Hepatic stellate cell (primary cell): ENCODE data around the gene SLX4IP.
A peak's percentile ranks its signal among the peaks of the same experiment; 100 is the strongest.

Experiments used
- DNase-seq: peaks from one replicate; pipeline ENCODE4 v3.0.0; 2011; ENCODE audit warnings: low spot score

Gene SLX4IP

GRCh38 chr20:10466855-10467254 lies 31.8 kb downstream of the SLX4IP start:
- DNase-seq: no peak

DNA sequence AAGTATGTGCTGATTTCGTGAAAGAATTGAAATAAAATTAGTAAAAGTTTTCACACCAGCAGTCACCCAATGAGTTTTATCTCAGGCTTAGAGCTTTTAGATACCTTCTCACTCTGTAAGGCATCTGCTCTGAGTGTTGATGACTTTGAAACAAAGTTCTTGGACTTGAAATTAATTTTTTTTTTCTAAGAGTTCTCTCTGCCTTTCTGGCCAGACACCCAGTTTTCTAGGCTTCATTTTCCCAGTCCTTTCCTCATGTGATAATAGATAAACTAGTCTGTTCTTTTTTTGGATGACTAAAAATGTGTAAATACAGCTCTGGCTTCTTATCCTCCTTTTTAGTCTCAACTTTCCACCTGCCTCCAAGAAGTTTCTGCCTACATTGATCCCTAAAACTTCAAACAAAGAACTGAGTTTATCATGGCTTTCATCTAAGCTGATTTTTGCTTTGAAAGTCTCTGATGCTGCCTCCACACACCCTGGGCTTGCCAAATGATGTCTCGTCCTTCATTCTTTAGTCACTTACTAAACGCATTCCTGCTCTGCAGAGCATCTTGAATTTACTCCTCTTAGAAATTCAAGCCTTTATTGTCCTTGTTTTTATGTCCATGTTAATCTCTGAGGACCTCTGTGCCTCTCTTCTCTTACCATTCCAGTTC lies 32.7 kb downstream of the SLX4IP start:
- no peak for DNase-seq

DNA sequence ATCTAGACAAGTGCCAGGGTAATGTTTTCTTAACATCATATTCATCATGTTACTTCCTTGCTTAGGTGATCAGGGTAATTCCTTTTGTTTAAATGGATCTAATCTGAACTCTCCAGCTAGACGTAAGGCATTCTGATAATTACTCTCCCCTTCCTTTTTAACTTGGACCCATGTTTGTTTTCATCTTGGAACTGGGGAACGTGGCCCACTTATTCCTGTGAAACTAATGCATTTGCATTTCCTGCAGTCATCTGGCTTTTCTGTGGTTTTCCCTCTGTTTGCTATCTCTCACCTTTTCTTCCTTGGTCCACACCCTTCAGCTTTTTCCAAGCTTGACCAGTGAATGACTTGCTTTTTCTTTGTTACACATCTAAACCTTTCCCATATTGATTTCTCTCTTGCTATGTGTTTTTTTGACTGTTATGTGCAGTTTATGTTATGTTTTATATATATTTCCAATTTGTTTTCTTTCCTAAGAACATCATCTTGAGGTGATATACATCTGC lies 33.3 kb downstream of the SLX4IP start:
- no peak for DNase-seq

GRCh38 chr20:10469056-10469455 lies 34.0 kb downstream of the SLX4IP start:
- no peak for DNase-seq

- DNase-seq: peak; percentile 56
These were observed 34.5 kb downstream of the SLX4IP start for GRCh38 chr20:10469599-10469998.

DNA sequence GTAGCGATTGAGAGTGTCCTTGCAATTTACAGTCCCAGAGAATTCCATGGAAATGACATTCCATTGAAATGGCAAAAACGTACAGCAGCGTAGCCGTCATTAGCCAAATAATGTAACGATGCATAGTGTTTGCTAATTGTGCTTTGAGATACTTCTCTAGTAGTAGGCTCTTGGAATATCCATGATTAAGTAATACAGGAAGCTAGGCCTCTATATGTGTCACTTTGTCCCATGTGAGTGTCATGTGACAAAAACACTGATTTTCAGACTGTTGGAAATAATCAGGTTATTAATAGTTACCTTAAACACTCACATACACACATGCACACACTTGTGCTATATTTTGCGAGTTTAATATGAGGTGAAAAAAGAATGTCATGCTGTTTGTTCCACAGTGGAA lies 35.2 kb downstream of the SLX4IP start:
- DNase-seq: no peak

DNA sequence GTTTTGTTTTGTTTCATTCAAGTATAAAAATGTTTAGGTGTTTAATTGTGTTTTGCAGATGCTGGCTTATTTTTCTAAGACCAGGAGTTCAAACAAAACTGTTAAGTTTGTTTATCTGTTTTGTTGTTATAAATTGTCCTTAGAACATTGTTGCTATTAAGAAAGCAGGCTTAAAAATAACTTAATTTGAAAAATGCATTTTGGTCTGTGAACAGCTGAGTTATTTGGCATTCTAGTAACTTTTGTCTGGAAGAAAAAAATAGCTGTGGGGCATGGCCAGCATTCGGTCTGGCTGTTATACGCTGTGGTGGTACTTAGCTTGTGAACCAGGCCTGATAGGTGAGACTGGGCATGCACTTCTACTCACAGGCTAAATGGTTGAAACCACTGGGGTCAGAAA lies 37.8 kb downstream of the SLX4IP start:
- no peak for DNase-seq

DNA sequence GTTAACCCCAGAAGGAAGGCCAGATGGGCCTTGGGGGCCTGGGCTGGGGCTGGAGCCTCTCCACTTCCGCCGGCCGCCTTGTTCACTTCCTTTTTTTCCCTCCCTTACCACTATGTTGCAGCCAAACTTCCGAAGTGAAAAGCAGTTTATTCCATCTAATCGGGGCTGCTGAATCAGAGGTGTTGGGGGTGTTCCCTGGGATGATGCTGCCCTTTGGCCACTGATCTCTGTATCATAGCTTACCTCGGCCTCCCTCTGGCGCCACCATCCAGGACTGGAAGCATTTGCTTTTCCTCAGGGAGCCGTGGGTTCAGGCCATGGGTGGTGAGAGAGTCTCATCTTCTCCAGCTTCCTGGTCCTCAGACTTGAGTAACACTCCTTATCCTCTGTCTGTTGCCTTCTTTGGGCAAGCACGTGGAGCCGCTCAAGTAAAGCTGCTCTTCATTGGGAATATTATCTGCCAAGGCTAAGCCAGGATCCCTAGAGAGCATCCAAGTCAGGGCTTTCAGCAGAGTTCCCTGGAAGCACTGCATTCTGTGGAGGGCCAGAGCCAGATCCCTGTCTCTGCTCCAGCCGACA lies 39.6 kb downstream of the SLX4IP start:
- no peak for DNase-seq

- no peak for DNase-seq
These were observed 40.1 kb downstream of the SLX4IP start for GRCh38 chr20:10475225-10475624.

- no peak for DNase-seq
These were observed 41.2 kb downstream of the SLX4IP start for GRCh38 chr20:10476319-10476724.

DNA sequence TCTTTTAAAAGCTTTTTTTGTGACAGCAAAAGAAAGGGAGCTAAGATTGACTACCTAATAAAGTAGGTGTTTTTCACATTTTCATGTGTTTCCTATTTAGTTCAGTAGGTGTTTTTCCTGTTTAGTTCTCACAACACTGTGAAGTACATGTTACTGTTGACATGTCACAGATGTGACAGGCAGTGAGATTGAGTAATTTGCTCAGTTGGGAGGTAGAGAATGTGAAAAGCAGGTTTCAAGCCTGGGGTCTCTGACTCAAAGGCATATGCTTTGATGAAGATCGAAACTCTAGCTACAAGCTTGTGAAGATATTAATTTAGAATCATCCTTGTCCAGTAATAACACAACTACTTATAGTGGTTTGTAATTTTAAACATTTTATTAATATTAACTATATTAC lies 43.1 kb downstream of the SLX4IP start:
- no peak for DNase-seq

- DNase-seq: no peak
These were observed 43.8 kb downstream of the SLX4IP start for GRCh38 chr20:10478930-10479329.

DNA sequence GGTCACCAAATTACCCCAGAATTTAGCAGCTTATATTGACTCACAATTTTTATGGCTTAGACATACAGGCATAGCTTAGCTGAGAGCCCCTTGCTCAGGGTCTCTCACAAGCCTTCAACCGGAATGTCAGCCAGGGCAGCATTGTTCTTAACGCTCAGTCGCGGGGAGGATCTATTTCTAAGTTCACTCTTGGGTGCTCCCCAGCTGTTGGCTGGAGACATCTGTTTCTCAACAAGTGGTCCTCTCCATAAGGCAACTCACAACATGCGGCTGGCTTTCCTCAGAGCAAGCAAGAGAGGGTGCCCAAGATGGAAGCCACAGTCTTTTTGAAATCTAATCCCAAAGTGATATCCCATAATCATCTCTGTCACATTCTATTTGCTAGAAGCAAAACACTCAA lies 46.6 kb downstream of the SLX4IP start:
- no peak for DNase-seq

- DNase-seq: no peak
These were observed 48.6 kb downstream of the SLX4IP start for GRCh38 chr20:10483691-10484090.

DNA sequence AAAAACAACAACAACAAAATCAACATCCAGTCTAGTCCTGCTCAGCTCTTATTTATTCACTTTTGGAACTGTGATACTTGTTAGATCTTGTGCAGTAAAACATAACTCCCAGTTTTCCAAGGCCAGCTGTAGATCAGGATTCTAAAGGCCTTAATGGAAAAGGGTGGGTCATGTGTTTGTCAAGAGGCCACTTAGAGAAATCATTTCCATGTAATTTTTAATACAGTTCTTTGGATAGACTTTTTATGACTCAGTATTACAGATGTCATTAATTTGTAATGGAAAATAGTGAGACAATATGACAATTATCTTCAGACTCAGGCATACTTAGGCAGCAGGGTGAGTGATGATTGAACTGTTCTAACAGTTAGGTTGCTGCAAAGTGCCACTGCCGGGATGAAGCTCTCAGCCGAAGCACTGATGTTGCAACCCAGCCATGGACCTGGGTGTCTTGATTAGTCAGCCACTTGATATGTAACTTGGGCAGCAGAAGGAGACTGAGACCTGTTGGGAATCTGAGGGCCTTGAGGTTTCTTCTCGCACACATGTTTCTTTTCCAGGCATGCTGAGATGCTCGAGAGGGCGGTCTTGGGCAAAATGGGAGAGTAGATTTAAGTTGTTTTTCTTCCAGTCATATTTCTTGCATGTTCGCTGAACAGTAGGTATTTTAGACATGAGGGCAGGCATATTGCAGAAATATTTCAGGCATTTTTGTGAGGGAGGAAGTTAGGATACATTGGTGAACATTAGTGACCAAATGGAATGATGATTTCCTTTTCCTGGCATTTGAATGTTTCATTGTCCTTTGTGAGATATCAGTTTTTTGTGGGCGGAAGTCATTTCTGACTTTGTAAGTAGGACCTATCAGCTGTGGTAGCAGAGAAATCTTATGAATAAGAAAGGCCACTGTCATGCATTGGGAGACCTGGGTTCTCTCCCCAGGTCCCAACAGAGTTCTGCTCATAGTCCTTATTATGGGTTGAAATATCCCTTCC lies 52.3 kb downstream of the SLX4IP start:
- DNase-seq: no peak

GRCh38 chr20:10488534-10488933 lies 53.4 kb downstream of the SLX4IP start:
- DNase-seq: no peak

- no peak for DNase-seq
These were observed 54.7 kb downstream of the SLX4IP start for GRCh38 chr20:10489853-10490252.

DNA sequence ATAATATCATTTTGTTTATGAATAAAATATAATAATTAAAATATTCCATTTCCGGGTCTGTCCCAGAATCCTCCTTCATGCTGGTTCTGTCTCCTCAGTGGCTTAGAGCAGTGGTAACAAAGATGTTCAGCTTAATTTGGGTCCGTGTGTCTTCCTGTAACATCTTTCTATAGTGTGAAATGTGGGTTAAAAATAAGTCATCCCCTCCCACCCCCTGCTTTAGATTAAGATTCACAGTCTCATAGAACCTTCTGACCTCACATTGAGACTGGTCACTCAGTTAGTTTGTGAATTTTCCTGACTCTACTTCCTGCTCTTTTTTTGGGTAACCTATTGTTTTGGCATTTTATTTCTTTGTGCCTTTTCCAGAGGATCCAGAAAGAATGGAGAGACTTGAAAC lies 55.2 kb downstream of the SLX4IP start:
- DNase-seq: no peak

DNA sequence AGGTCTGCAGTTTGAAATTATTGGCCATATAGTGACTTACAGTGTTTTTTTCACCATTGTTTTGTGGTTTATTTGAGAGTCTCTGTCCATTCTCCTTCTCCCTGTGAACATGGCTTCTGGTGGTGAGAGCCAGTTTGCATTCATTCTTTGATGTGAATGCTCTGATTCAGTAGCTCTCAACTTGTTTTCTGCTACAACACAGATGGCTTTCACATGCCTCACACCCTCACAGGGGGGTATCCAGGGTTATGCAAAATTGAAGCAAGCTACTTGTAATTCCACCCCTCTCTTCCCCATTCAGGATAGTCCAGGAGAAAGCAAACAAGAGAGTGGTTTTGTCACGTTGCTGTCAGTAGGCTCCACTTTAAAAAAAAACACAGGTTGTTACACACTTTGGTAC lies 55.6 kb downstream of the SLX4IP start:
- no peak for DNase-seq

GRCh38 chr20:10492065-10492464 lies 57.0 kb downstream of the SLX4IP start:
- DNase-seq: no peak

GRCh38 chr20:10492844-10493243 lies 57.7 kb downstream of the SLX4IP start:
- no peak for DNase-seq

DNA sequence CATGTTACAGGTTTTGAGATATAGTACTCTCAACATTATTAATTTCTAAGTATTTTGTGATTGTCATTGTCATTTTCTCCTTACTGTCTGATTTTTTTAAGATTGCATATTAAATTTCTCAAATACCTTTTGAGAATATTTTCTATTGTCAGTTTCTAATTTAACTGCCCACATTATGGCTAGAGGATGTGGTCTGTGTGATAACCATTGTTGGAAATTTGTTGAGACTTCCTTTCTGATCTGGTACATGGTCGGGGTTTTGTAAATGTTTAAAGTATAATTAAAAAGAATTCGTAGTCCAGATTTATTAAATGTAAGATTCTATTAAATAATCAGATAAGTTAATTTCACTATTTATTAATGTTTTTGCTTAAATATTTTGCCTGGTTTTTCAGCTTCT lies 60.1 kb downstream of the SLX4IP start:
- DNase-seq: no peak

GRCh38 chr20:10496465-10496864 lies 61.4 kb downstream of the SLX4IP start:
- no peak for DNase-seq
